Measurements from ENCODE around the gene ELP4. TPM values are rescaled to one million over a fixed set of nuclear protein-coding genes. Genes with fewer than 3 reads are reported as not detected.

ELP4 gene
- total RNA-seq, 1 donor from 2014 or later: 37.1 TPM

DNA sequence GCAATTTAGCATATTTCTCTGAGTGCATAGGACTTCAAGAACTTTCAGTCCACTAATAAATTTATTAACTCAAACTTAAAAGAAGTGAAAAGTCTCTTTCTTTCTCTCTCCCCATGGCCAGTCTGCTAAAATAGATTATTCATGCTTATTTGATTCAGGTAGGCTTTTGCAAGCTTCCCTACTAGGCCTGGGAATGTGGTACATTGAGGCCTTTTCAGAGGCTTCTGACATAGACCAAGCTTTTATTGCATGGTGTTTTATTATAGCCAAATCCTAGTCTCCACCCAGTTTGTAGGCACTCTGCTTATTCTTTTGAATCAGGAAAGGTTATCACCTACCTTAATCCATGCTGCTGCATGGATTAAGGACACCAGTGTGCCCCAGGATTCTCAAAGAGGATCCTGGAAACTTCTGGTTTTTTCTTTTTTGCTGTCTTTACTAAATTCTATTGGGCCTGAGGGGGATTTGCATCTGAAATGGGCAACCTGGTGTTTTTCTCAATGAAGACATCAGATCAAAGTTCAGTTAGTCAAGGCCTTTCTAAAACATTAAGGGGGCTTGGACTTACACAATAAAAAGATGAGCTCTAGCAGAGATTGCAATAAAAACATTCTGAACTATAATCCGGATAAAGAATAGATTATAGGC lies 92.2 kb downstream of the ELP4 start:
- intact Hi-C loops (cut with DNase I): no loop called here
- TF ChIP-seq, protein P1, sequence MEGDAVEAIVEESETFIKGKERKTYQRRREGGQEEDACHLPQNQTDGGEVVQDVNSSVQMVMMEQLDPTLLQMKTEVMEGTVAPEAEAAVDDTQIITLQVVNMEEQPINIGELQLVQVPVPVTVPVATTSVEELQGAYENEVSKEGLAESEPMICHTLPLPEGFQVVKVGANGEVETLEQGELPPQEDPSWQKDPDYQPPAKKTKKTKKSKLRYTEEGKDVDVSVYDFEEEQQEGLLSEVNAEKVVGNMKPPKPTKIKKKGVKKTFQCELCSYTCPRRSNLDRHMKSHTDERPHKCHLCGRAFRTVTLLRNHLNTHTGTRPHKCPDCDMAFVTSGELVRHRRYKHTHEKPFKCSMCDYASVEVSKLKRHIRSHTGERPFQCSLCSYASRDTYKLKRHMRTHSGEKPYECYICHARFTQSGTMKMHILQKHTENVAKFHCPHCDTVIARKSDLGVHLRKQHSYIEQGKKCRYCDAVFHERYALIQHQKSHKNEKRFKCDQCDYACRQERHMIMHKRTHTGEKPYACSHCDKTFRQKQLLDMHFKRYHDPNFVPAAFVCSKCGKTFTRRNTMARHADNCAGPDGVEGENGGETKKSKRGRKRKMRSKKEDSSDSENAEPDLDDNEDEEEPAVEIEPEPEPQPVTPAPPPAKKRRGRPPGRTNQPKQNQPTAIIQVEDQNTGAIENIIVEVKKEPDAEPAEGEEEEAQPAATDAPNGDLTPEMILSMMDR (IDR thresholded peaks at IDR 0.05): no peak
- Histone ChIP-seq H3K4me1 (no peaks in the 10 kb centered on the region), H3K4me3 (no peak overlapping the region), H3K9me3 (no peaks in the 10 kb centered on the region), H3K27me3 (no peaks in the 10 kb centered on the region), H3K27ac (no peak overlapping the region), H3K36me3 (no peaks in the 10 kb centered on the region)
- DNase-seq (ENCODE audit: low spot score in 2 of 2): no peak

GRCh38 chr11:31606893-31607292 lies 97.3 kb downstream of the ELP4 start:
- H3K36me3 ChIP-seq: no peaks in the 10 kb centered on the region
- intact Hi-C loops (cut with DNase I): no loop called here
- H3K27me3 ChIP-seq: no peaks in the 10 kb centered on the region
- no peaks in the 10 kb centered on the region for H3K9me3 ChIP-seq
- no peak overlapping the region for H3K4me3 ChIP-seq
- H3K4me1 ChIP-seq: no peaks in the 10 kb centered on the region
- TF ChIP-seq, protein P1 (IDR thresholded peaks at IDR 0.05): no peak
- no peak for DNase-seq (ENCODE audit: low spot score in 2 of 2)
- no peak overlapping the region for H3K27ac ChIP-seq

DNA sequence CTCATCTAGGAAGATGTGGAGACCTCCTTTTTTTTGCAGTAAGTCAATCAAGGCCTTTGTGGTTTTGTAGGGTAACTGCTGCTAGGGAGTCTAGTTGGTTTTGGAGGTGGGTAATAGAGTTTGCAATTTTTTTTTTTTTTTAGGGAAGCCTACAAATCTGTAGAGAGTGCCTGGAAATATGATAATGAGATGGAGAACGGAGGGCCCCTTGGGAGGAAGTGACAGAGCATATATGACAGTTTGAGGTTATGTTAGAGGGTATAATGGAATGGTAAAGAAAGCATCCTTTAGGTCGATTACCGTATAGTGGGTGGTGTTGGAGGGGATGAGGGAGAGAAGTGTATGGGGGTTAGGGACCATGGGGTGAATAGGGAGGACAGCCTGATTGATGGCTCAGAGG lies 98.3 kb downstream of the ELP4 start:
- no peaks in the 10 kb centered on the region for H3K4me1 ChIP-seq
- H3K4me3 ChIP-seq: no peak overlapping the region
- DNase-seq (ENCODE audit: low spot score in 2 of 2): no peak
- no peaks in the 10 kb centered on the region for H3K27me3 ChIP-seq
- H3K27ac ChIP-seq: no peak overlapping the region
- H3K9me3 ChIP-seq: no peaks in the 10 kb centered on the region
- H3K36me3 ChIP-seq: no peaks in the 10 kb centered on the region
- TF ChIP-seq, protein P1 (IDR thresholded peaks at IDR 0.05): no peak
- intact Hi-C loops (cut with DNase I): no loop called here

DNA sequence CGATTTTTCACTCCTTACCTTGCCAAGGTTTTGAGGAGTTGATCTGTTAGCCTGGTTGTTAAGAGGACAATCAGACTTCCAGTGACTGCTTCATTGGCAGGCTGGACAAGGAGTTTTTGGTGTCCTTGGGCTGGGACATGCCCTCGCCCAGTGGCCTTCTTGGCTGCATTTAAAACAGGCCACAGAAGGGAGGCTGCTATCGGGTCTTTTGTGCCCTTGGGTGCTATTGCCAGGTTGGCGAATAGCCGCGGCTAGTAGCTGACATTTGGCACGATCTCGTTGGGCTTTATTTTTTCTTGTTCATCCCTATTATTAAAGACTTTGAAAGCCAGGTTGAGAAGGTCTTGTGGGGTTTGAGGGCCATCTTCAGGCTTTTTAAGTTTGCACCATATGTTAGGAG lies 99.4 kb downstream of the ELP4 start:
- H3K9me3 ChIP-seq: no peaks in the 10 kb centered on the region
- DNase-seq (ENCODE audit: low spot score in 2 of 2): no peak
- H3K36me3 ChIP-seq: no peaks in the 10 kb centered on the region
- no peak overlapping the region for H3K4me3 ChIP-seq
- H3K27me3 ChIP-seq: no peaks in the 10 kb centered on the region
- no peaks in the 10 kb centered on the region for H3K4me1 ChIP-seq
- H3K27ac ChIP-seq: no peak overlapping the region
- intact Hi-C loops (cut with DNase I): no loop called here
- TF ChIP-seq, protein P1 (IDR thresholded peaks at IDR 0.05): no peak

- DNase-seq (ENCODE audit: low spot score in 2 of 2): no peak
- Histone ChIP-seq H3K27ac (no peak overlapping the region), H3K27me3 (no peaks in the 10 kb centered on the region), H3K36me3 (no peaks in the 10 kb centered on the region), H3K4me1 (no peaks in the 10 kb centered on the region), H3K9me3 (no peaks in the 10 kb centered on the region), H3K4me3 (no peak overlapping the region)
- intact Hi-C loops (cut with DNase I): no loop called here
- TF ChIP-seq, protein P1 (IDR thresholded peaks at IDR 0.05): no peak
These were observed 101.0 kb downstream of the ELP4 start for GRCh38 chr11:31610544-31610943.

DNA sequence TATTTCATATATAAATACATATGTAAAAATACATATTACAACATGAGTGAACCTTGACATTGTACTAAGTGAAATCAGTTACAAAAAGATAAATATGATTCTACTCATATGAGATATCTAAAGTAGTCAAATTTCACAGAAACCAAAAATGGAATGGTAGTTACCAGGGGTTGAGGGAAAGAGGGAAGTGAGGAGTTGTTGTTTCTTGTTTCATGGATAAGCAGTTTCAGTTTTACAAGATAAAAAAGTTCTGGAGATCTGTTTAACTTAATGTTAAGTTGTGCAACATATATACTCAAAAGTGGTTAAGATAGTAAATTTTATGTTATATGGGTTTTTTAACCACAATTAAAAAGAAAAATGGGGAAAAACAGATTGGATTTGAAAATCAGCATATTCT lies 107.7 kb downstream of the ELP4 start:
- TF ChIP-seq, protein P1 (IDR thresholded peaks at IDR 0.05): no peak
- Histone ChIP-seq H3K4me3 (no peak overlapping the region), H3K4me1 (no peaks in the 10 kb centered on the region), H3K27me3 (no peaks in the 10 kb centered on the region), H3K36me3 (no peaks in the 10 kb centered on the region), H3K27ac (no peak overlapping the region), H3K9me3 (no peaks in the 10 kb centered on the region)
- intact Hi-C loops (cut with DNase I): no loop called here
- DNase-seq (ENCODE audit: low spot score in 2 of 2): no peak
